Measurements from ENCODE around the gene SLC6A7.

Gene SLC6A7

DNA sequence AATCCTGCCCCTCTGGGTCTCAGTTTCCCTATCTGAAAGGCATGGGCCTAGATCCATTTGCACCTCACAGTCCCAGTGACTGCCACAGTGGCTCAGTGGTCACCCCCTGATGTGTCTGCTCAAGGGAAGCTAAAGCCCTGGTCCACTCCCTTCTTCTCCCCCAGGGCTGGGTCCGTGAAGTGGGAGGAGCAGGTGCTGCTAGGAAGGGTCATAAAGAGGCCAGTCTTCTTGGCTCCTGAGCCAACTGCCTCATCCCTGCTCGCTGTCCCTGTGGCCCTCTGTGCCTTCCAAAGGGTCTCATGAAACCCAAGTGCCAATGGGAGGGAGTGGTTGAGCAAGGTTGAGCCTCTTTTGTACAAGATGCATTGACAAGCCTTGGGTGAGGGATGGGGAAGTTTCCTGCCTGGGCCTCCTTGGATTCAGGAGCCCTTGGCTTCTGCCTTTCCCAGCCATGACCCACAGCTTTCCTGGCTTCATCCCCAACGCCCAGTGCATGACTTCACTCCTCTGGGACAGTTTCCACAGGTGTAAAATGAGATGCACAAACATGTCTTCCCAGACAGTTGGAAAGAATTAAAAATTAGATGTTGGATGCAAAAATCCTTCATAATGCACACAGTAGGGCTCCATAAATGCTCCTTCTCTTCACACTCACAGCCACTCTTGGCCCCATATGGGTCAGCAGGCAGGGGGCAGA is 1.6 kb upstream of the SLC6A7 start:
- in situ Hi-C loops (cut with HindIII; ENCODE audit: low sequenced_read_pairs): no loop called here

DNA sequence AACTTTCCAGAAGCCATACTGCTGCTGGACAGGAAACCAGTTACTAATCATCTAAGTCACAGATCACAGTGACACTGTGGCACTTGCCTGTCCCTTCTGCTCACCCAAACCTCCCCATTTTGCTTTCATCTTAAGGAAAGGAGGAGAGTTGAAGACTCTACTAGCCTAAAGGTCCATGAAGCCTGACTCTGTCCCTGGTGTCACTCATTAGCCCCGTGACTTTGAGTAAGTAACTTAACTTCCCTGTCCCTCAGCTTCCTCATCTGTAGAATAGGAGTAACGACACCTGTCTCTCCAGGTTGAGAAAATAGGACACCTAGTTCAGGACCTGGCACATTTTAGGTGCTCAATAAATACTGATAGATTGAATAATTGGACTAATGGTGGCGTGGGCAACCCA is 536 bp upstream of the SLC6A7 start:
- in situ Hi-C loops (cut with HindIII; ENCODE audit: low sequenced_read_pairs): no loop called here

DNA sequence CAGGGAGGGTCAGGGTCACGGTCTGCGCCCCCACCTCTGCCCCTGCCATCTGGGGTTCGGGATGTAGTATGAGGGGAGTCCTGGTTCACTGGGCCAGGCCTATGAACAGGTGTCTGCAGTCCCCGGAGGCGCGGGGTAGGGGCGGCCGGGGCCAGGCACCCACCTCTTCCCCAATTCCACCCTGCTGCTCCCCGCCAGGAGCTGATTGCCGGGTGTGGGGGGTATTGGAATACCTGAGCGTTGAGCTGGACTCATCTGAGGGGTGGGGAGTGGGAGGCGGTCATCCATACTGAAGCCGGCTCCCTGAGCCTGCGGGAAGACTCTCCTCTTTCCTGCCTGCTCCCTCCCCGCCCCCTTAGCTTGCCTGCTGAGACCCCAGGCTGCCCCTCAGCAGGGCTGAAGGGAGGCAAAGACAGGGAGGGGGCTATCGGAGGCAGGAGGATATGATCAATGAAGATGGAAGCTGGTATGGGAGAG is 679 bp downstream of the SLC6A7 start:
- in situ Hi-C loops (cut with HindIII; ENCODE audit: low sequenced_read_pairs): loop anchor here (5.0 kb wide), 2 partner anchors 42 to 82 kb away; no protein-coding TSS in a partner anchor

DNA sequence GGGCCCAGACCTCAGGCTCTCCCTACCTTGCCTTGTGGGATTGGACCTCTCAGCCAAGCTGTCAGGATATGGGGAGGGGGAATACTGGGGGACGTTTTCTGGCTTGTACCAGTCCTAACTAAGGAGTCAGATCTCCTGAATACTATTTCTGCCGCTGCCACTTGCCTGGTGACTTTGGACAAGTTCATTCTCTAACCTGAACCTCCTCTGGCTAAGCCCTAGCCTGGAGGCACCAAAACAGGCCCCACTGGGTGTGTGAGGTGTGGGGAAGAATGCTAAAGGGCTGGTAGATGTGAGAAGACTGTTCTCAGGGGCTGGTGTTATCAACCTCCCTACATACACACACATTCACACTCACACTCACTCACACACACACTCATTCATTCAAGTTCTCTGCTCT is 1.1 kb downstream of the SLC6A7 start:
- in situ Hi-C loops (cut with HindIII; ENCODE audit: low sequenced_read_pairs): loop anchor here (5.0 kb wide), 2 partner anchors 41 to 81 kb away; no protein-coding TSS in a partner anchor

DNA sequence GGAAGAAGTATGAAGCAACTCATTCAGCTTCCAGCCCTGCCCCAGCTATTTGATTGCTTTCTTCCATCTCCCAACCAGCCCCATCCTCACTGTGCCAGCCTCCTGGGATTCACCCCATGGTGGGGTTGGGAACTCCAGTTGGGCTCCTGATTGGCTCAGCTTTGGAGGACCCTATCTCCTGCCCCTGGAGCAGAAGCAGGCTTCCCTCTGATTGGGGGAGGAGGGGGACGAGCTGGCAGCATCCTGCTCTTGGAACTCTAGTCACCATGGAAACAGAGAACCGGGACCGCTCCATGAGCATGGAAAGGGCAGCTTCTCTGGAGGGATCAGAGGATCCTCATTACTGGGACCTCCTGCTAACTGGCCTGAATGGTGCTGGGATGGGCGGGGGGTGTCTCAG is 2.6 kb downstream of the SLC6A7 start:
- in situ Hi-C loops (cut with HindIII; ENCODE audit: low sequenced_read_pairs): loop anchor here (5.0 kb wide), 2 partner anchors 40 to 80 kb away; no protein-coding TSS in a partner anchor

DNA sequence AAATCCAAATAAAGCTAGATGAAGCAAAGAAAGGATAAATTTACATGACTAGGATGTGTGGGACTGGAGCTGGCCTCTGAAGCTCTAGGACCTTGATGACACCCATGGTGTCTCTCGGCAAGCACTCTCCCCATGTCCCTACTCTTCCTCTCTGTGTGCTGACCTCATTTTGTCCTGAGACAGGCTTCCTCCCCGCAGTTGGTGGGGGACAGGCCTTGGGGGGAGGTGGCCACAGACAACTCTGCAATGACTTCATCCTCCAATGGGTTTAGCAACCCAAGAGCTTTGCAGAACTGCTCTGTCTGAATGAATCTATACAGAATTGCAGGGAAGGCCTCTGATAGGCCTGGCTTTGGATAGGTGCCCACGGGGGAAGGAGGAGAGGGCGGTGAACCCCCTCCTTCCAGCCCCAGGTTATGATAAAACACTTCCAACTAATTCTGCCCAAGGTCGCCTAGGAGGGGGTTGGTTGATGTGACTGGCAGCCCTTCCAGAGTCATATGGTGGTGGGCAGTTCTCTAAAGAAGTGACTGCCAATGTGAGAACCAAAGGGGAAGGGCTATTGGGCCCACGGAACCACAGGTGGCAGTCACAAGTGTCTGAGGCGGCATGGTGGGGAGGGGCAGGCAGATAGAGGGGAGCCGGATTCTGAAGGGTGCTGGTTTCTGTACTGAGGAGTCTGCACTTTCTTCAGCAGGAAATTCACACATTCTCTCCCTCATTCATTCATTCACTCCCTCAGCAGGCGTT is 6.0 kb downstream of the SLC6A7 start:
- in situ Hi-C loops (cut with HindIII; ENCODE audit: low sequenced_read_pairs): no loop called here

DNA sequence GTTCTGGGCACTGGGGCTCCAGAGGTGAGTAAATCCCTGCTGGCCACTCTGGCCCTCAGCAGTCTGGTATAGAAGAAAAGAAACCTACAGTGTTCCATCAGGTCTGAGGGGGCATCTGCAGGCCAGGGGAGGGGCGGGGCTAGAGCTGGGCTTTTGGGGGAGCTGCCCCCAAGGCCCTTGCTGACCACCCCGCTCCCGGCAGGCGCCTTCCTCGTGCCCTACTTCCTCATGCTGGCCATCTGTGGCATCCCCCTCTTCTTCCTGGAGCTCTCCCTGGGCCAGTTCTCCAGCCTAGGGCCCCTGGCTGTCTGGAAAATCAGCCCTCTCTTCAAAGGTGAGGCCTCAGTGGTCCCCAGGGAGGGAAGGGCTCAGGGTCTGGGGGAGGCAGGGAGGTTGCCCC is 6.7 kb downstream of the SLC6A7 start:
- in situ Hi-C loops (cut with HindIII; ENCODE audit: low sequenced_read_pairs): no loop called here

DNA sequence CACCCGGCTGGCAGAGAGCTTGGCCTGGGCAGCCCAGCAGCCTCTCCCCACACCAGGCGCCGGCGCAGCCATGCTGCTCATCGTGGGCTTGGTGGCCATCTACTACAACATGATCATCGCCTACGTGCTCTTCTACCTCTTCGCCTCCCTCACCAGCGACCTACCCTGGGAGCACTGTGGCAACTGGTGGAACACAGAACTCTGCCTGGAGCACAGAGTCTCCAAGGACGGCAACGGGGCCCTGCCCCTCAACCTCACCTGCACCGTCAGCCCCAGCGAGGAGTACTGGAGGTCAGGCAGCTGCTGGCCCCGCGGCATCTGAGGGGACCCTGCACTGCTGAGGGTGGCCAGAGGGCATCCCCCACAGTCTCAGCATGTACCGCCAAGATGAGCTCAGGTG is 7.1 kb downstream of the SLC6A7 start:
- in situ Hi-C loops (cut with HindIII; ENCODE audit: low sequenced_read_pairs): no loop called here

DNA sequence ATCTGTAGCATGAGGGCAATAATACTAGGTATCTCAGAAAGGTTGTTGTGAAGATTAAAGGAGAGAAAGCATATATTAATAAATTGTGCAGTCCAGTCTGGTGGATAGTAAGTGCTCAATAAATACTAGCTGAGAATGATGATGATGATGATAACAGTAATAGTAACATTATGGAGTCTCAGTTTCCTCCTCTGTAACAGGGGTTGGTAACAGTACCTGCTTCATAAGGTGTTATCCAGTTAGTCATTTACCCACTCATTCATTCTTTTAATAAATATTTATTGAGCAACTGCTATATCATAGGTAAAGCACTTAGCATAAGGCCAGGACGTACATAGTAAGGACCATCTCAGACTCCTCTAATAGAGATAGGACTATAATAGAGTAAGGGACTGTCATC is 7.6 kb downstream of the SLC6A7 start:
- in situ Hi-C loops (cut with HindIII; ENCODE audit: low sequenced_read_pairs): no loop called here

DNA sequence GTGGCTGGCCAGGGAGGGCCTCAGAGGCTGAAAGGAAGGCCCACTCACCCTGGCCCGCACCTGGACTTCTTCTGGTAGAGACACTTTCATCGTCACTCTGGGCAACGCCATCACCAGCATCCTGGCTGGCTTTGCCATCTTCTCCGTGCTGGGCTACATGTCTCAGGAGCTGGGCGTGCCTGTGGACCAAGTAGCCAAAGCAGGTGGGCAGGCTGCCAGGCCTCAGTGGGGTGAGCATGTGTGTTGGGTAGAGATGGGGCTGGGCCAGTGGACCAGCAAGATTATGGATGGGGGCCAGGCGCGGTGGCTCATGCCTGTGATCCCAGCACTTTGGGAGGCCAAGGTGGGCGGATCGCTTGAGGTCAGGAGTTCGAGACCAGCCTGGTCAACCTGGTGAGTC is 12.6 kb downstream of the SLC6A7 start:
- in situ Hi-C loops (cut with HindIII; ENCODE audit: low sequenced_read_pairs): no loop called here

DNA sequence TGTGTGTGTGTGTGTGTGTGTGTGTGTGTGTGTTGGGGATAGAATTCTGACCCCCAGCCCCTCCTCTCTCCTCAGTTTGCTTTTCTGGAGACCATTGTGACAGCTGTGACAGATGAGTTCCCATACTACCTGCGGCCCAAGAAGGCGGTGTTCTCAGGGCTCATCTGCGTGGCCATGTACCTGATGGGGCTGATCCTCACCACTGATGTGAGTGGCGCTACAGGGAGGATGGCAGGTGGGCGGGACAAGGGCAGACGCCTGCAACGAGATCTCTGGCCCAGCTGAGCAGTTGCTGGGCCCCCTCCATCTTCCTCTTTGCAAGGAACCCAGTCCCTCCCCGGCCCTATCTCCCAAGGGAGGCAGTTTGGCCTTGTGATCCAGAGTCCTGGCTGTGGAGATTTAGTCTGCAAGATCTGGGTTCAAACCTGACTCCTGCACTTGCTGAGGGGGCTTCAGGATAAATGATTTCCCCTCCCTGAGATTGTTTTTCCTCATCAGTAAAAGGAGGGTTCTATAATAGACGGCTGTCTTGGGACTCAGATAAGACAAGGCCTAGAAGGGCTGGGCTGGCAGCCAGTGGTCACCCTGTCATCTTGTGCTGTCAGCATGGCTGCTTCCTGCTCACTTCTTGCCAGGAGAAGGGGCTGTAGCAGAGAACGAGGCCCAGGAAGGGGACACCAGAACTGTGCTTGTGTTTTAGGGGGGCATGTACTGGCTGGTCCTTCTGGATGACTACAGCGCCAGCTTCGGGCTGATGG is 14.1 kb downstream of the SLC6A7 start:
- in situ Hi-C loops (cut with HindIII; ENCODE audit: low sequenced_read_pairs): no loop called here

DNA sequence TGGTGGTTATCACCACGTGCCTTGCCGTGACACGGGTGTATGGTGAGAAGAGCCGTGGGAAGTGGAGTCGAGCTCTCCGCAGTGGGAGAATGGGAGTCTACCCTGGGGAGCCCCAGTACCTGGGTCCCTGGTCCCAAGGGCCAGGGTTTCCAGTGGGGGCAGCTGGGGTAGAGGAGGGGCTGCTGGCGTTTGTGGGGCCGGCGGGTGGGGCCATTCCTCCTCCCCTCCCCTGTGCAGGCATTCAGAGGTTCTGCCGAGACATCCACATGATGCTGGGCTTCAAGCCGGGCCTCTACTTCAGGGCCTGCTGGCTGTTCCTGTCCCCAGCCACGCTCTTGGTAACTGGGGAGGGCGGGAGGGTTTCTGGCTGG is 14.7 kb downstream of the SLC6A7 start:
- in situ Hi-C loops (cut with HindIII; ENCODE audit: low sequenced_read_pairs): no loop called here

DNA sequence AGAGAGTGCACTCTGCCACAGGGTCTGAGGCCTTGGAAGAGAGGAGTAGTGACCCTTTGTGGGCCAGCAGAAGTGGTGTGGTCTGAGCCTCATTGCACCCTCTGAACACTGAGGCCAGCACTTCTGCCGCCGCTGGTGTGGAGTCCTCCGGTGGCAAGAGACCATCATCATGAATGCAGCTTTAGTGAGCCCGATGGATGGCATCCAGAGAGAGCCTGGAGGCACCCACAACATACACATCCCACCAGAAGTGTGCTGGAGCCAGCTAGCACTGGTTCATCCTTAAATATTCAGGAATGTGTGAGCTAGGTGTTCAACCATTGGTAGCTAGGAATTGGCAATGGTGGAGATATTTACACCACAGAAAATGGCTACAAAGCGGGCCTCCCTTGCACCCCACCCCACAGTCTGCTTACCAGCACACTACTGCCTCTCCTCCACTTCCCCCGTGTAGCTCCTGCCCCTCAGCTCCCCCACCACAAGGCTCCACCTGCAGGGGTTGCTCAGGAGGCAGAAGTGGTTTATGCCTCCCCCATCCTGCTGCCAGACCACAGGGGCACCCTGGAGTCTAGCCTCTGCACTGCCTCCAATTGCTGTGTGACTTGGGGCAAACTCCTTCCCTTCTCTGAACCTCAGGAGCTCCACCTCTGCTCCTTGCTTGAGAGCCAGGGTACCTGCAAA is 16.4 kb downstream of the SLC6A7 start:
- in situ Hi-C loops (cut with HindIII; ENCODE audit: low sequenced_read_pairs): no loop called here

DNA sequence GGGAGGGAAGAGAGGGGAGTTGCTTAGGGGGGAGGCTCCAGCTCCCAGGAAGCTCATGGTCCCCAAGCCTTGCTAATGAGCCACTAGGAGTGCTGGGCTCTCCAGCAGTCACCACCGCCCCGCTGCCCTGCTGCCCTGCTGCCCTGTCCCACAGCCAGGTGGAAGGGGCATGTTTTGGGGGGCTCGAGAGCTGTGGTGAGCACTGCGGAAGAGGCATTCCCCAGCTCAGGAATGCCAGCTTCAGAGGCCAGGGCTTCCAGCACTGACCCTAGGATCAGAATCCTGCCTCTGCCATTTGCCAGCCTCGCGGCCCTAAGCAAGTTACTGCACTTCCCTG is 16.9 kb downstream of the SLC6A7 start:
- in situ Hi-C loops (cut with HindIII; ENCODE audit: low sequenced_read_pairs): no loop called here

DNA sequence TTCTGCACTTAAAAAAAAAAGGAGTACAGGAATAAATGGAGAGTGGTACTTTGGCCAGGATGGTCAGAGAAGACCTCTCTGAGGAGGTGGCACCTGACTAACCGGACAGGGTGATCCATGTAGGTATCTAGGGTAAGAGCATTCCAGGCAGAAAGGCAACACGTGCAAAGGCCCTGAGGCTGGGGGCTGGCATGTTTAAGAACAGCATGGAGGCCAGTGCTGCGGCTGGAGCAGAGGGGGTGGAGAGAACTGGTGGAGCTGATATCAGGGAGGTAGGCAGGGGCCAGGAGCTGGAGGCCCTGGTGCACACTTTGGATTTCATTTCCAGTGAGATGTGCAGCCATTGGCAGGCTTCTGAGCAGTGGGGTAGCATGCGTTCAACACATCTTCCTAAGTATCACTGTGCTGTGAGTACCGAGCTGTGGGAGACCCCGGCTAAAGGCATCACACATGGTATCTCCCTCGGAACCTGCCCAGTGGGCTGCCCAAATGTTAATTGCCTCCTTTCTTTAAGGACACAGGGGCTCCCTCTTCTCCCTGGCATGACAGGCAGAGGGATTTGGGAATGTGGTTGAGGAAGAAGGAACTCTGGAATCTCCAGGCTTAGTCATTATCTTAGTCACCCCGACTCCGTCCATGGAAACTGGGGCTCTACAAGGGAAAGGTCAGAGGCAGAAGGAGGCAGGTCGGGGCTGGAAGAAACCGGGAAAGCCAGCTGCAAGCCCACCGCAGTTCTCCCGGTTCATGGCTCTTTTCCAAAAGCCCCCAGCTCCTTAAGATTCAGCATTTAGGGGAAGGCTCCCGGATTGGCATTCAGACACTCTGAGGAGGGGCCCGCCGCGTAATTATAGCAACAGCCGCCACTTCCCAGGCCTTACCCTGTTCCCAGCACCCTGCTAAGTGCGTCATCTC is 18.6 kb downstream of the SLC6A7 start:
- in situ Hi-C loops (cut with HindIII; ENCODE audit: low sequenced_read_pairs): no loop called here

DNA sequence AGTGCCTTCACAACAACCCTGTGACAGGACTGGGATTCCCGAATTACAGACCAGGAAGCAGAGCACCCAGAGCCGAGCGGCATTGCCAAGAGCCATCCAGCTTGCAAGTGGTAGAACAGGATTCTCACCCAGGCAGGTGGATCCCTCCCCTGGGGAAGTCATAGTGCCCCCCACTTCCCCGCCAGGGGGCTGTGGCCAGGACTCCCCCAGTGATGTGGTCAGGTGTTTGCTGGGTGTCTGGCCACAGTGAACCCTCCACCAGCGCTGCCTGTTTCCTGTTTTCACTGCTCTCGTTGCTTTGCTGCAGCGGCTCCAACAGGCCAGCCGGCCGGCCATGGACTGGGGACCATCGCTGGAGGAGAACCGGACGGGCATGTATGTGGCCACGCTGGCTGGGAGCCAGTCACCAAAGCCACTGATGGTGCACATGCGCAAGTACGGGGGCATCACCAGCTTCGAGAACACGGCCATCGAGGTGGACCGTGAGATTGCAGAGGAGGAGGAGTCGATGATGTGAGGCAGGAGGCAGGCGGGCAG is 19.3 kb downstream of the SLC6A7 start:
- in situ Hi-C loops (cut with HindIII; ENCODE audit: low sequenced_read_pairs): no loop called here

DNA sequence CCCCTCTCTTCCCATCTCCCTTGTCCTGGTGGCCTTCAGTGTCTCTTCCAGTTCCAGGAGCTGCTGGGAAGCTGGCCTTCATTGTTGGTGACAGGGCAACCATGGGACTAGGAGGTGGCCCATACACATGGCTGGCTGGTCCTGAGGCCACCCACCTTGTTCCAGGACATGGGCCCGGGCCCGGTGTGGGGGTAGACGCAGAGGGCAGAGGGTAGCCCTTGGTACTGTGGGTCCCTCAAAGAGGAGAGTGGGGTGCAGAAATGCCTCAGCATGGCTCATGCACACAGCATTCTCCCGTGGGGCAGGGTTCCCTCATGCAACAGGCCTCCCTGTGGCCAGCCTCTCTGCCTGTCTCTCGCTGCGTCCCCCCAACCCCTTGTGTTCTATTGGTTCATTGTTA is 20.8 kb downstream of the SLC6A7 start:
- in situ Hi-C loops (cut with HindIII; ENCODE audit: low sequenced_read_pairs): no loop called here

DNA sequence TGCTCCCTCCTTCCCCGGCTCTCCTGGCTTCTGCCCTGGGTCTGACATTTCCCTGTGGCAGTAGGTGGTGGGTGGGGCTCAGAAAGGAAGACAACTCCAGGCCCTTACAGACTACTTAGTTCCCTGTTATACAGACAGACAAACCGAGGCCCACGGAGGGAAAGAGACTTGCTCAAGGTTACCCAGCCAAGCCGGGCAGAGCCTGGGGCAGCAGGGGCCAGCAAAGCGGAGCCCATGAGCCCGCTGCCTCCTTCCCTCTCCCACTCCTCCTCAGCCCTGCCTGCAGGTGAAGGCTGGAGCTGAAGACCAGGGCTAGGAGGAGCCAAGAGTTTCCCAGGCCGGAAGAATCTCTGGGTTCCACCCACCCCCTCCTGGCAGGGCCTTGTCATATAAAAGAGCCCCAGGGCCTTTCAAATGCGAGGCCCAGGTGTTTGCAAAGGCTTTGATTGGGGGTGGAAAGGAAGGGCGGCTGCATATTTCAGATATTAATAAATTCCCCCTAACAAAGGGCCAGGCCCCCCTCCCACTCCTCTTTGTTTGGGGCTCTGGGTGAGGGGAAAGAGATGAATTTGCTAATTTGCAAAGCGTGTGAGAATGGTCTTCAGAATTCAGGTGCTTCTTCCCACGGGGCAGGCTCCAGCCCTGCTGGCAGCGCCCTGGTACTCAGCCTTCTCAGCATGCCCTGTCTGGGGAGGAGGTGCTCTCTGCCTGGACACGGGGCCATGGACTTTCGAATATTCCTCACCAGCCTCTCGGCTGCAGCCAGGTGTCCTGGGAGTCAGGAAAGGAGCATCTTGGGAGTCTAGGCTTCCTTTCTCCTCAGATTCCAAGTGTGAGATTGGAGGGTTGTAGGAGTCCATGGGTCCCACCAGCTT is 21.5 kb downstream of the SLC6A7 start:
- in situ Hi-C loops (cut with HindIII; ENCODE audit: low sequenced_read_pairs): no loop called here

DNA sequence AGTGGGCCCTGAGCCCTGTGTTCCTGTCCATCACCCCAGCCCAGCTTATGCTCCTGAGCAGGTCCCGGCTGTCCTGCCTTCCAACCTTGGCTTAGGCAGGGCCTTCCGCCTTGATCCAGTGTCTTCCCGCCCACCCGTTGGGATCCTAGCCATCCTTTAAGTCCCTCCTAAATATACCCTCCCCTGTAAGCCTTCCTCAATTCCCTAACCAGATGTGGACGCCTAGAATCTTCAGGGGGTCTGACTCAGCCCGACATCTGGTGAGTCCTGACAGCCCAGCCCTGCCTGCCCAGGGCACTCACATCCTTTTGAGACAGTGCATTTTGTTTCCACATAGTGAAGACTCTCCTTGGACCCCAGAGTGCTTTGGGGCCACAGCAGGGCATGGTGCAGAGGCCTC is 23.7 kb downstream of the SLC6A7 start:
- in situ Hi-C loops (cut with HindIII; ENCODE audit: low sequenced_read_pairs): no loop called here

All from endothelial cell of hepatic sinusoid (primary cell).